ENCODE measurements around the gene CLDN18. TPM values are rescaled to one million over a fixed set of nuclear protein-coding genes. Genes with fewer than 3 reads are reported as not detected.

Gene CLDN18
- total and polyA plus RNA-seq, 2 of the 8 experiments (the other 6 are each of a cell fraction or from before 2014, with no cell fraction given), result not detected

- H3K79me1 ChIP-seq (ENCODE audit: low read depth, low read length), result no peaks in the 10 kb centered on the region
- H3K27me3 ChIP-seq (replicated peaks in 1 of 4; ENCODE audit: control insufficient read depth in 3 of 4, extremely low read depth in 1 of 4, insufficient read depth in 3 of 4, low read length in 3 of 4), result no peaks in the 10 kb centered on the region
- H2BK120ac ChIP-seq (replicated peaks; ENCODE audit: low read depth, low read length), result no peak overlapping the region
- H3K27ac ChIP-seq (ENCODE audit: low read depth, low read length), result no peak overlapping the region
- peaks cover 0 to 3% of the 10 kb centered on the region in 2 experiments for H4K20me1 ChIP-seq (replicated peaks in 1 of 2; ENCODE audit: control insufficient read depth in 1 of 2, insufficient read depth in 2 of 2, low read length in 2 of 2)
- H2BK12ac ChIP-seq (ENCODE audit: low read depth, low read length), result no peak overlapping the region
- H4K5ac ChIP-seq (ENCODE audit: insufficient read length, low read depth, low read length), result no peak overlapping the region
- H3K56ac ChIP-seq (replicated peaks; ENCODE audit: insufficient read length, low read depth, low read length), result no peak overlapping the region
- CTCF ChIA-PET (ENCODE audit: partially characterized antibody), result interaction anchor here (0.6 to 1.8 kb wide), 5 partner anchors 9 to 76 kb away, joined by 3 to 6 read pairs (median 3); partner anchors contain the start of gene DZIP1L
- peaks cover 5% of the 10 kb centered on the region; the same call in 1 of the 2 replicates for H3K23me2 ChIP-seq (ENCODE audit: low read depth, low read length)
- H2BK20ac ChIP-seq (ENCODE audit: low read length), result no peak overlapping the region
- H3K4me3 ChIP-seq (ENCODE audit: extremely low read depth in 1 of 4, insufficient read depth in 2 of 4, low read depth in 3 of 4, low read length in 4 of 4), result no peak overlapping the region
- no peak overlapping the region for H2BK15ac ChIP-seq (ENCODE audit: low read length)
- H2BK5ac ChIP-seq (ENCODE audit: low read depth, low read length), result no peak overlapping the region
- 66% methylated on average over 5 of the region's 5 CpGs; no CpG with 5 or more reads in 1 of the 2 experiments for WGBS, 2 experiments (ENCODE audit: extremely low coverage in 1 of 2, insufficient coverage in 1 of 2, insufficient read length in 1 of 2, insufficient replicate concordance in 2 of 2, low coverage in 1 of 2, low lambda C conversion rate in 2 of 2, missing lambda C conversion rate in 1 of 2)
- H4K91ac ChIP-seq (replicated peaks; ENCODE audit: insufficient read length, low read length), result no peak overlapping the region
- H3K79me2 ChIP-seq (ENCODE audit: control insufficient read depth in 1 of 2, insufficient read depth in 2 of 2, low read length in 2 of 2), result no peaks in the 10 kb centered on the region
- no peak overlapping the region for H3K9ac ChIP-seq (replicated peaks in 1 of 4; ENCODE audit: extremely low read depth in 1 of 4, low read depth in 3 of 4, low read length in 3 of 4)
- H3K4ac ChIP-seq (replicated peaks; ENCODE audit: insufficient read length, low read depth, low read length), result no peak overlapping the region
- no peak overlapping the region for H4K8ac ChIP-seq (ENCODE audit: extremely low read depth, insufficient read depth, low read length)
- H2AK5ac ChIP-seq (ENCODE audit: low read depth, low read length), result no peak overlapping the region
- no peak for DNase-seq (ENCODE audit: low read depth in 1 of 2, low spot score in 2 of 2)
- no peaks in the 10 kb centered on the region for H3K9me3 ChIP-seq (ENCODE audit: insufficient read depth in 2 of 2, low read depth in 1 of 2, low read length in 1 of 2)
- no peak overlapping the region for H2AFZ ChIP-seq (ENCODE audit: low read length)
- H3K4me2 ChIP-seq (ENCODE audit: insufficient read depth in 1 of 2, low read depth in 2 of 2, low read length in 2 of 2), result no peak overlapping the region
- no peak overlapping the region for H3K18ac ChIP-seq (ENCODE audit: extremely low read depth, low read length)
- no peak overlapping the region for H3K14ac ChIP-seq (ENCODE audit: insufficient read length)
- POLR2A ChIA-PET (ENCODE audit: partially characterized antibody), result no interaction called here
- no peaks in the 10 kb centered on the region for H3K36me3 ChIP-seq (ENCODE audit: control insufficient read depth in 2 of 4, insufficient read depth in 4 of 4, low read length in 3 of 4)
- no peak overlapping the region for H3K23ac ChIP-seq (ENCODE audit: insufficient read length)
- H3K4me1 ChIP-seq (replicated peaks in 1 of 4; ENCODE audit: control insufficient read depth in 3 of 4, insufficient read depth in 4 of 4, low read length in 3 of 4), result peaks cover 2 to 9% (median 4%) of the 10 kb centered on the region in 4 experiments; a peak in 5 of 7 replicates
- FAIRE-seq, result no peak
- TF ChIP-seq CTCF (IDR thresholded peaks at IDR 0.05; ENCODE audit: control extremely low read depth in 1 of 3, insufficient read depth in 1 of 3, low read depth in 1 of 3, low read length in 3 of 3) (no peak), EZH2 (IDR thresholded peaks at IDR 0.05; ENCODE audit: low read depth, low read length, severe bottlenecking) (no peak), POLR2AphosphoS5 (IDR thresholded peaks at IDR 0.05; ENCODE audit: low read depth, low read length) (no peak), HDAC2 (IDR thresholded peaks at IDR 0.05; ENCODE audit: borderline replicate concordance in 1 of 2, low read depth in 2 of 2, low read length in 2 of 2) (no peak), TEAD4 (IDR thresholded peaks at IDR 0.05; ENCODE audit: low read depth, low read length) (no peak), CEBPB (IDR thresholded peaks at IDR 0.05; ENCODE audit: low read depth, low read length) (no peak), KDM1A (IDR thresholded peaks at IDR 0.05; ENCODE audit: borderline replicate concordance, low read length) (no peak), TAF1 (IDR thresholded peaks at IDR 0.05; ENCODE audit: low read depth, low read length) (no peak), SP2 (IDR thresholded peaks at IDR 0.05; ENCODE audit: low read length) (no peak), SRF (IDR thresholded peaks at IDR 0.05; ENCODE audit: low read depth, low read length) (no peak), TAF7 (optimal IDR thresholded peaks at IDR 0.05; ENCODE audit: borderline replicate concordance, low read depth, low read length) (no peak)
Measured at GRCh38 chr3:138047596-138048158, 37.7 kb downstream of the CLDN18 start.
